Bronchial epithelial cell (primary cell): Measurements from ENCODE around the gene STX5. TPM values are rescaled to one million over a fixed set of nuclear protein-coding genes. Genes with fewer than 3 reads are reported as not detected.

Experiments
- DNase-seq: peaks from one replicate; pipeline ENCODE4 v3.0.0-alpha.2; 2010; ENCODE audit warnings: low read depth
- FAIRE-seq: peaks from 2 replicates; lab custom pipeline; 2011; peaks lifted over from hg19 to GRCh38; lab: Jason Lieb, UNC
- H3K27me3 ChIP-seq: 2 replicates; pipeline ENCODE4 v1.5.1; 2011; ENCODE audit warnings: low read length; ENCODE audit not compliant: control insufficient read depth, insufficient read depth
- H3K36me3 ChIP-seq: 2 replicates; pipeline ENCODE4 v1.5.1; 2011; ENCODE audit warnings: low read length; ENCODE audit not compliant: control insufficient read depth, insufficient read depth
- H3K4me3 ChIP-seq: 2 replicates; pipeline ENCODE4 v1.5.1; 2011; ENCODE audit warnings: mild to moderate bottlenecking, low read depth, low read length, control low read depth
- total RNA-seq: library from RNA; depleted of rRNA; stranded (reverse); fragments of >200 nt; gene quantifications from 2 replicates; pipeline ENCODE4 v1.2.1, GENCODE V29; 2014
- TF ChIP-seq, protein P1 (sequence below): IDR thresholded peaks from 2 replicates; pipeline ENCODE4 v1.5.1; 2011; ENCODE audit warnings: mild to moderate bottlenecking, moderate library complexity, low read length, control low read depth, inconsistent platforms; ENCODE audit not compliant: insufficient read depth, severe bottlenecking

The STX5 gene
- total RNA-seq, 1 donor from 2014 or later: 31.3 TPM

DNA sequence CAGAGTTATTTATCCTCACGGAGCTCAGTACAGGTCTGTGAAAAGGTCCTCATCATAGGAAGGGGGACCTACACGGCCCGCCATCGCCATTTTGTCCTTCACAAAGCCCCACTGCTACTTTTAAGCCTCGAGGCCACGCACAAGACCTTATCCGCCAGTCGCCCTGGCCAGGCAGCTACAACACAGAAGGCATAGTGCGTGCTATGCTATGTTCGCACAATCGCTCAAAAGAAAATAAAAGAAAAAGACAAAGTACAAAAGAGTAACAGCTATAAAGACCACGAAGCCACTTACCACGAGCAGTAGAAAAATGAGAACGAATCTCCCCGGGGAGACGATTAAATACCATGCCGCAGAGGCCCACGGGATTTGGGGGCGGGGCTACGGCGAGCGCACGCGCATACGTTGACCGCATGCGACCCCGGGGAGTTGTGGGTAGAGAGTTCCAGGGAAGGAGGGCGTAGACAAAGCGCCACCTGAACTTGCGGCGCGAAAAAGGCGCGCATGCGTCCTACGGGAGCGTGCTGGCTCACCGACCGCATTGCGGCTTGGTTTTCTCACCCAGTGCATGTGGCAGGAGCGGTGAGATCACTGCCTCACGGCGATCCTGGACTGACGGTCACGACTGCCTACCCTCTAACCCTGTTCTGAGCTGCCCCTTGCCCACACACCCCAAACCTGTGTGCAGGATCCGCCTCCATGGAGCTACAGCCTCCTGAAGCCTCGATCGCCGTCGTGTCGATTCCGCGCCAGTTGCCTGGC lies 23.9 kb upstream of the STX5 start:
- no peak for FAIRE-seq
- H3K27me3 ChIP-seq: no peaks in the 10 kb centered on the region
- H3K36me3 ChIP-seq: peaks cover 21% of the 10 kb centered on the region
- DNase-seq: peak; percentile 98
- TF ChIP-seq, protein P1, sequence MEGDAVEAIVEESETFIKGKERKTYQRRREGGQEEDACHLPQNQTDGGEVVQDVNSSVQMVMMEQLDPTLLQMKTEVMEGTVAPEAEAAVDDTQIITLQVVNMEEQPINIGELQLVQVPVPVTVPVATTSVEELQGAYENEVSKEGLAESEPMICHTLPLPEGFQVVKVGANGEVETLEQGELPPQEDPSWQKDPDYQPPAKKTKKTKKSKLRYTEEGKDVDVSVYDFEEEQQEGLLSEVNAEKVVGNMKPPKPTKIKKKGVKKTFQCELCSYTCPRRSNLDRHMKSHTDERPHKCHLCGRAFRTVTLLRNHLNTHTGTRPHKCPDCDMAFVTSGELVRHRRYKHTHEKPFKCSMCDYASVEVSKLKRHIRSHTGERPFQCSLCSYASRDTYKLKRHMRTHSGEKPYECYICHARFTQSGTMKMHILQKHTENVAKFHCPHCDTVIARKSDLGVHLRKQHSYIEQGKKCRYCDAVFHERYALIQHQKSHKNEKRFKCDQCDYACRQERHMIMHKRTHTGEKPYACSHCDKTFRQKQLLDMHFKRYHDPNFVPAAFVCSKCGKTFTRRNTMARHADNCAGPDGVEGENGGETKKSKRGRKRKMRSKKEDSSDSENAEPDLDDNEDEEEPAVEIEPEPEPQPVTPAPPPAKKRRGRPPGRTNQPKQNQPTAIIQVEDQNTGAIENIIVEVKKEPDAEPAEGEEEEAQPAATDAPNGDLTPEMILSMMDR: no peak
- H3K4me3 ChIP-seq: peak overlapping the region; percentile 99

DNA sequence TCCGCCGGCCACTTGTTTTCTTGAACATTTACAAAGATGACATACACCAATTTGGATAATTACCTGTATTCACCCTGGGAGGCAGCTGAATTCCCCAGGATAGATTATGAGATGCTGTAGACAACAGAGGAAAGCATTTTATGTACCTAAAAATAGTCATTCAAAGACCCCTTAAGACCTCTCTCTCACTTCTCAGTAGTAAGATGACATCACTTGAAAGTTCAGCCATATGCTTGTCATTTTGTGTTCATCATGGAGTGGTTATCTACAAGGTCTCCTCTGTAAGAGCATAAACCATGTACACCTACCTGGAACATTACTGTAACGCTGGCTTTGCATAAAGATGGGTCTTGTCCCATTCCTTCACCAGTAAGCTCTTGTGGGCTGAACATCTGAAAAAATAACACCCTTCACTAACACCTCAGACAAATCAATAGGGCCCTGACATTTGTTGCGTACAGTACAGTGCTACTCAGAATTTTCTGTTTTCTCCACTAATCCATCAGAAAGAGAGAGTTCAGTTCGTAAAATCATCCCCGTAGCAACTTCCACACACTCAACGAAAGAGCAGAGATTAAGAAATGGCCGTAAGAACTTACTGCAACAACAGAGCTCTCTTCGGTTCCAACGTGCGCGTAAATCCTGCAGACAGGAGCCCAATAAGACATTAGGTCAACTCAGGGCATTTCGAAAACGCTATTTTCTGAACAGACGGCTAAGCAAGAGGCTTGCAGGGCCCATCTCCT lies 23.1 kb upstream of the STX5 start:
- peaks cover 21% of the 10 kb centered on the region for H3K36me3 ChIP-seq
- DNase-seq (no peak), FAIRE-seq (no peak)
- H3K4me3 ChIP-seq: peak overlapping the region; percentile 99
- no peaks in the 10 kb centered on the region for H3K27me3 ChIP-seq
- TF ChIP-seq, protein P1: no peak

DNA sequence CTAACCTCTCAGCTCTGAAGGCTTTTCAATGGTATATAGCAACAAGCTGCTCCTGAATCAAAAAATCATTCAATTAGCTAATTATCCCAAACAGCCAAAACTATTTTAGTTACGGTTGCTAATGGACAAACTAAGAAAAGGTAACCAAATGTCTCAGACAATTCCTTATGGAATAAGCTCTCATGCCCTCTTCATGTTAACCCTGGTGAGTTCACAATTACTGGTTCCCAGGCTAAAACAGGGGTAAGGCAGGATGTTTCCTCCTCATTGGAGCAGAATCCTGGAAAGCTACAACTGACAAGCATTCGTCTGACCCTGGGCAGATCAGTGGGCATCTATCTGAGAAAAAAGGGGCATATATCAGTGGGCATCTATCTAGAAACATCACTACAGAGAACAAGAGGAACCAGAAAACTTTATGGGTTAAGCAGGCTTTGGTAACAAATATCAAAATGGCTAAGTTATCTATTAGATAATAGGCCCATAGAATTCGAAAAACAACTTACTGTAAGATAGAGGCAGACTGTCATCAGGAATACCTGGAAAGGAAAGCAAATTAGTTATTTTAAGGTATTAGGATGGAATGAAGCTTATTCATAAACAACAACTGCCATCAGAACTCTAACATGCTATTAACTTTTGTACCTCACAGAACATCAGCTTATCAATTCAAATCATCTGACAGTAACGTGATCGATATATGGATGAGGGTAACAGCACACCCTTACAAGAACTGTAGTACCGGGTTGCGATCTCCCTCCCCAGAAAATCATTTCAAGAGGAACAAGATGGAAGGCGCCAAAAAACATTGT lies 22.4 kb upstream of the STX5 start:
- peak overlapping the region; percentile 99 for H3K4me3 ChIP-seq
- H3K36me3 ChIP-seq: peaks cover 21% of the 10 kb centered on the region
- H3K27me3 ChIP-seq: no peaks in the 10 kb centered on the region
- DNase-seq (no peak), FAIRE-seq (no peak)
- TF ChIP-seq, protein P1: no peak

DNA sequence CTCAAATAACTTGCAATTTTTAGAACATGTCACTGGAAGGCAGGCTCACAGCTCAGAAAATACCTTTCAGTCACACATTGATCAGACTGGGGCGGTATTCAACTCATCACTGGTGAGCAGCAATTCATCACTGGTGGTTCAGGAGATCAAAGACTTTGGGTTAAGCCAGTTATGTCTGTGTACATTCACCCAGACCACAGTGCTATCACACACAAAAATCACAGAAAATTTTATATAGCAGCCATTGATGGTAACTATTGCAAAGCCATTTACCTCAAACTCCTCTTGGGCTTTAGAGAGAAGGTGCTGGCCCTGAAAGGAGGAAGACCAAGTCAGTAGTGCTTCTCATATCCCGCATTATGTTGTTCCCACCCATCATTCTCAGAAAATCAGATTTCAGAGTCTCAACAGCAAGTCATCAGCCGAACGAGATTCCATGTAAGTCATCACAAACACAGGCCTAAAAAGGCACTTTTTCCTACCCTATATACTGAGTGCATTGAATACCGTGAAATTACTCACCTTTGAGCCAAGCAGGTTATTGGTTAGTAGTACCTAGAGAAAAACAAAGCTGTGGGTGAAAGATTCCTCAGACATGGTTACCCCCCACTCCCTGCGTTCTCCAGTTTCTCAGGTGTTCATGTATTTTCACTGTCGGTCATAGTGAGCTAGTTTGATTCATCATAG lies 21.6 kb upstream of the STX5 start:
- TF ChIP-seq, protein P1: no peak
- FAIRE-seq (no peak), DNase-seq (no peak)
- Histone ChIP-seq H3K27me3 (no peaks in the 10 kb centered on the region), H3K4me3 (peak overlapping the region; percentile 99), H3K36me3 (peaks cover 21% of the 10 kb centered on the region)

DNA sequence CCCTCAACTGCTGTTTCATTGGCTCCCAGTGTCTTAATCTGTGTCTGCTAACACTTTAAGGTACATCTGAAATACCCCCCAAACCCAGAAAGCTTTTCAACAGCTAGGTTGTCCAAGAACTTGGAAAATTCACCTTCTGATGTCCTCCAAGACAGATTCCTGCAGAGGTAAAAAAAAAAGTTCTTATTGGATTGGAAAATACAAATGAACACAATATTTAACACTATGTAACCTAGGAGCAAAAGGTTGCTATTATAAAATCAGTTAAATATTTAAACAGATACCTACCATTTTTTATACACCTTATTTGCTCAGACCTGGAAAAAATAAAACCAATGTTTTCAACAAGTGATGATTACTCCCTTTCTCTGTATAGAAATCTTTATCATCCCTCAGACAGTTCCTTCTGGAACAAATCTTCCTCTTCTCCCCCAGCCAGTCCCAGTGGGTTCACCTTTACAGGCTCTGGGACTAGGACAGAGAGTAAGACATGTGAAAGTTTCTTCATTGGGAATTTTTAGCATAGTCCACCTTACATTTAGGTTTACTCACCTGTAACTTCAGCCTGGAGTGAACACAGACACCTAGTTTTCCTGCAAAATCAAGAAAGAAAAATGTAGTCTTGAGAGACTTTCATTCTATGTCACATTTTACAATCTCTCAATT lies 20.8 kb upstream of the STX5 start:
- FAIRE-seq (no peak), DNase-seq (no peak)
- no peak overlapping the region for H3K4me3 ChIP-seq
- TF ChIP-seq, protein P1: no peak
- H3K27me3 ChIP-seq: no peaks in the 10 kb centered on the region
- H3K36me3 ChIP-seq: peaks cover 21% of the 10 kb centered on the region
